Sigmoid colon (tissue), 4 donors: Measurements from ENCODE around the gene BDNF.

Experiments used
- POLR2A ChIP-seq, 2 donors: fragments of 450-650 bp; IDR thresholded peaks; one replicate each; pipeline ENCODE4 v1.6.1; 2016; ENCODE audit warnings: antibody characterized with exemption in 2 of 2, mild to moderate bottlenecking in 2 of 2, moderate library complexity in 2 of 2
- POLR2AphosphoS5 ChIP-seq, 4 donors: sonication (generic); formaldehyde crosslinking; IDR thresholded peaks; one replicate each; pipeline ENCODE4 v1.6.1; 2017; ENCODE audit warnings: antibody characterized with exemption in 4 of 4
- TF ChIP-seq, protein P1 (sequence below), 4 experiments: fragments of 450-650 bp in 3 of 4; fragments of 200-600 bp in 1 of 4; IDR thresholded peaks; one replicate each; pipeline ENCODE4 v1.5.1; 2016 to 2019; ENCODE audit warnings: antibody characterized with exemption in 4 of 4, mild to moderate bottlenecking in 3 of 4, moderate library complexity in 2 of 4

DNA sequence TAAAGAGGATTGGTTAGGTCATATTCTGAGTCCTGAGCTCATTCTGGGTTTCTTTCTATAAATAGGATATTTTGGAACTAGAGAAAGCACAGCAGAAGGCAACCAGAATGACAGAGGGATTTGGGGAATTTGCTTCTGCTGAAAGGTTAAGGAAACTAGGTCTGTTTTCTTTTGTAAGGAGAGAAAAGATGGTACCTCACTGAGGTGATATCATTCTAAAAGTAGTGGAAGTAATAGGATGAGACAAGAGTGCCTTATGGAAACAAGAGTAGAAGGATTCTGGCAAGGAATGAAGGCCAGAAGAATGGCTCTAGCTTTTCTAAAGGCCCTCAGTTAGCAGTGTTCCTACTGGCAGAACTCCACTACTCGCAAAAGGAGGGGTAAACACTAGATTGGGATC, 26.7 kb upstream of the BDNF start:
- TF ChIP-seq POLR2A (IDR thresholded peaks at IDR 0.05) (no peak), POLR2AphosphoS5 (IDR thresholded peaks at IDR 0.05) (no peak)
- TF ChIP-seq, protein P1, sequence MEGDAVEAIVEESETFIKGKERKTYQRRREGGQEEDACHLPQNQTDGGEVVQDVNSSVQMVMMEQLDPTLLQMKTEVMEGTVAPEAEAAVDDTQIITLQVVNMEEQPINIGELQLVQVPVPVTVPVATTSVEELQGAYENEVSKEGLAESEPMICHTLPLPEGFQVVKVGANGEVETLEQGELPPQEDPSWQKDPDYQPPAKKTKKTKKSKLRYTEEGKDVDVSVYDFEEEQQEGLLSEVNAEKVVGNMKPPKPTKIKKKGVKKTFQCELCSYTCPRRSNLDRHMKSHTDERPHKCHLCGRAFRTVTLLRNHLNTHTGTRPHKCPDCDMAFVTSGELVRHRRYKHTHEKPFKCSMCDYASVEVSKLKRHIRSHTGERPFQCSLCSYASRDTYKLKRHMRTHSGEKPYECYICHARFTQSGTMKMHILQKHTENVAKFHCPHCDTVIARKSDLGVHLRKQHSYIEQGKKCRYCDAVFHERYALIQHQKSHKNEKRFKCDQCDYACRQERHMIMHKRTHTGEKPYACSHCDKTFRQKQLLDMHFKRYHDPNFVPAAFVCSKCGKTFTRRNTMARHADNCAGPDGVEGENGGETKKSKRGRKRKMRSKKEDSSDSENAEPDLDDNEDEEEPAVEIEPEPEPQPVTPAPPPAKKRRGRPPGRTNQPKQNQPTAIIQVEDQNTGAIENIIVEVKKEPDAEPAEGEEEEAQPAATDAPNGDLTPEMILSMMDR (IDR thresholded peaks at IDR 0.05) = no peak
